ENCODE data around the gene KATNB1.
"Not testable (repeated sequence)": the region's sequence is repeated elsewhere in the genome, so short reads cannot be mapped to it uniquely, and the experiment has no call there.

DNA sequence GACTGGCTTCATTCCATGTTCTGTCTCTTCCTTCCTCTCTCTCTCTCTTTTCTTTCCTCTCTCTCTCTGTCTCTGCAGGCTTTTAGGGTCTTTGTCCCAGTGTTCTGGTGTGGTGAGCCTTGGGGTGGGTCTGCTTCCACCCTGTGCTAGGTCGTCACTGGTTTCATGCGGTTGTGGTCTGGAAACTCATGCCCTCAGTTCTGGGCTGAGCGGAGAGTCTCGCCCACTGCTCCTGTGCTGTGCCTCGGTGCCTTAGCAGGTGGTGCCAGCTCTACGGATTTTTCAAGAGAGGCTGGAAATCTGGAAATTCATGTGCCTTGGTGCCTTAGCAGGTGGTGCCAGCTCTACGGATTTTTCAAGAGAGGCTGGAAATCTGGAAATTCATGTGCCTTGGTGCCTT, 10.7 kb downstream of the KATNB1 start:
- TF ChIP-seq POLR2A (IDR thresholded peaks at IDR 0.05), result not testable (repeated sequence)
- TF ChIP-seq, protein P1, sequence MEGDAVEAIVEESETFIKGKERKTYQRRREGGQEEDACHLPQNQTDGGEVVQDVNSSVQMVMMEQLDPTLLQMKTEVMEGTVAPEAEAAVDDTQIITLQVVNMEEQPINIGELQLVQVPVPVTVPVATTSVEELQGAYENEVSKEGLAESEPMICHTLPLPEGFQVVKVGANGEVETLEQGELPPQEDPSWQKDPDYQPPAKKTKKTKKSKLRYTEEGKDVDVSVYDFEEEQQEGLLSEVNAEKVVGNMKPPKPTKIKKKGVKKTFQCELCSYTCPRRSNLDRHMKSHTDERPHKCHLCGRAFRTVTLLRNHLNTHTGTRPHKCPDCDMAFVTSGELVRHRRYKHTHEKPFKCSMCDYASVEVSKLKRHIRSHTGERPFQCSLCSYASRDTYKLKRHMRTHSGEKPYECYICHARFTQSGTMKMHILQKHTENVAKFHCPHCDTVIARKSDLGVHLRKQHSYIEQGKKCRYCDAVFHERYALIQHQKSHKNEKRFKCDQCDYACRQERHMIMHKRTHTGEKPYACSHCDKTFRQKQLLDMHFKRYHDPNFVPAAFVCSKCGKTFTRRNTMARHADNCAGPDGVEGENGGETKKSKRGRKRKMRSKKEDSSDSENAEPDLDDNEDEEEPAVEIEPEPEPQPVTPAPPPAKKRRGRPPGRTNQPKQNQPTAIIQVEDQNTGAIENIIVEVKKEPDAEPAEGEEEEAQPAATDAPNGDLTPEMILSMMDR (IDR thresholded peaks at IDR 0.05), result not testable (repeated sequence)
